AG04449 (cell line): ENCODE results near the gene ENPP3.
"Not testable (repeated sequence)": the region's sequence is repeated elsewhere in the genome, so short reads cannot be mapped to it uniquely, and the experiment has no call there.

ENCODE experiments used
- CTCF ChIA-PET: fragments of 350-600 bp; formaldehyde crosslinking; extraction: SDS; loops from one replicate; lab custom pipeline; 2021; ENCODE audit warnings: antibody characterized with exemption; lab: Yijun Ruan, JAX
- POLR2A ChIA-PET: fragments of 400-600, 350-600 bp; formaldehyde crosslinking; extraction: SDS; loops from one replicate; lab custom pipeline; 2020; ENCODE audit warnings: antibody characterized with exemption, inconsistent platforms; lab: Yijun Ruan, JAX
- DNase-seq: peaks from one replicate; pipeline ENCODE4 v3.0.0-alpha.2; 2010; ENCODE audit warnings: low read depth, low spot score
- H3K4me3 ChIP-seq: 2 replicates; pipeline ENCODE4 v1.5.1; 2011; ENCODE audit warnings: low read depth, mild to moderate bottlenecking, control low read depth, low read length
- CTCF ChIP-seq: IDR thresholded peaks from one replicate; pipeline ENCODE4 v1.5.1; 2011; ENCODE audit warnings: mild to moderate bottlenecking, moderate library complexity, low read length, control low read depth, inconsistent platforms; ENCODE audit not compliant: insufficient read depth; ENCODE audit errors: missing control alignments

The ENPP3 gene

GRCh38 chr6:131747821-131748353 is 110.8 kb downstream of the ENPP3 start:
- POLR2A ChIA-PET, result no interaction called here
- H3K4me3 ChIP-seq, result no peak overlapping the region
- CTCF ChIA-PET, result no interaction called here
- no peak for TF ChIP-seq CTCF
- DNase-seq, result no peak

DNA sequence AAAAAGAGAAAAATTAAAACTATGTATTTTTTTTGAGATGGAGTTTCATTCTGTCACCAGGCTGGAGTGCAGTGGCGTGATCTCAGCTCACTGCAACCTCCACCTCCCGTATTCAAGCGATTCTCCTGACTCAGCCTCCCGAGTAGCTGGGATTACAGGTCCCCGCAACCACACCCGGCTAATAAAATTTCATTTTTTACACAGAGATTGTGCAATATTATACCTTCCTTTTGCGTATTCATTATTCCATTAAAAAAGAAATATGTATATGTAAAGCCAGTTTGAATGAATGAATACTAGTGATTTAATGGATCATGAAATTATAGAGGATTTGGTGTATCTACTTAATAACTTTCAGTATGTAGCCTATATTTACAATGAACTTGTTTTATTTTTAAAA is 111.9 kb downstream of the ENPP3 start:
- TF ChIP-seq CTCF, result no peak
- no peak overlapping the region for H3K4me3 ChIP-seq
- CTCF ChIA-PET, result no interaction called here
- POLR2A ChIA-PET, result no interaction called here
- no peak for DNase-seq

GRCh38 chr6:131751012-131751715 is 114.1 kb downstream of the ENPP3 start:
- DNase-seq, H3K4me3 ChIP-seq, CTCF ChIA-PET, POLR2A ChIA-PET: not testable (repeated sequence)

DNA sequence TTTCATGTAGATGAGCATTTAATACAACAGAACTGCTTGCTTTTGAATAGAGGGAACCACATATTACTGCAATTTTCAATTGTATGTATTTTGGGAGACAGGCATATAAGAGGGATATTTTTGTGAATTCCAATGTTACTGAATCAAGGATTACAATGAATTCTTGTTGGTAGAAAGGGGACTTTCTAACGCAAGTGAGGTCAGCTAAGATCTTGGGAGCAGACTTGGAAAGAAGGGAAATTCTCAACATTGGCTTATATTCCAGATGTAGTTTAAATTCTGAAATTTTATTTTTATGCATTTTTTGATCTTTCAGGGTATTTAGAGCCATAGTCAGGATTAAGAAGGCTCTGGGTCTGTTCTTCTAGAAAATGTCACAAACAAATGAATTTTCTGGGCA is 117.0 kb downstream of the ENPP3 start:
- no peak for TF ChIP-seq CTCF
- H3K4me3 ChIP-seq, result no peak overlapping the region
- ChIA-PET CTCF (interaction anchor here (1.1 kb wide), 1 partner anchor 156 kb away, joined by 3 read pairs; no protein-coding TSS in a partner anchor), POLR2A (no interaction called here)
- DNase-seq, result peak; percentile 70

DNA sequence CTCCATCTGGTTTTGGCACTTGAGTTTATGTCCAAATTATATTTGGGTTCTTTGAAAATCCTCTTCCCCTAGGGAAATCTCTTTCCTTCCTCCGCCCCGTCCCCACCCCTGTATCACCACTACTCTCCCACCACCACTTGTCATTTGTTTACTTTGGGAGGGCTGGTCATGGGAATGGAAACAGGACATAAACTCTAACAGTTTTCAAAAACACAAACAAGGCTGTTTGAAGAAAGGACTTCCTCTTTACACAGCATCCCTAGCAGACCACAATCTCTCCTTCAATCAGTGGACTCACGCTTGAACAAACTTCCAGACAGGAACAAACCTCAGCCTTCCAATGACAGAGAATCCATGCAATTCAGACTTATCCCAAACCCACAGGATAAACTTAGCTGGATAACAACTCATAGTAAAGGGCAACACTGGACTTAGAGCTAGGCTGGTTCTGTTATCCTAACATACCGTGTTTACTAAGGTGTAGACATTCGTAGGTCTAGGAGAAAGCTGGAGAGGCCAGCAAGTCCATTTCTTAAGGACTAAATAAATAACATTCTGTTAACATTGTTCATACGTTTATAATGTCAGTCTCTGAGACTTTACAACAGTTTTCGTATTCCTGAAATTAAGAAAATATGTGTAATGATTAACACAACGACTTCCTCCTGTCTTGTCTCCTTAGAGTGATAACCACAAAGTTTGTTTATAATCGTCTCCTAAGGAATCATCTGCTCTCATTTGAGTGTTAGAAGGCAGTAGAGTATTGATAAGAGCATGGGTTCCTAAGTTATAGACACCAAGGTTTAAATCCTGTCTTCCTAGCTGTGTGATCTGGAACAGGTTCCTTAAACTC is 117.8 kb downstream of the ENPP3 start:
- CTCF ChIA-PET, result no interaction called here
- no peak for DNase-seq
- no peak overlapping the region for H3K4me3 ChIP-seq
- POLR2A ChIA-PET, result no interaction called here
- TF ChIP-seq CTCF, result no peak

DNA sequence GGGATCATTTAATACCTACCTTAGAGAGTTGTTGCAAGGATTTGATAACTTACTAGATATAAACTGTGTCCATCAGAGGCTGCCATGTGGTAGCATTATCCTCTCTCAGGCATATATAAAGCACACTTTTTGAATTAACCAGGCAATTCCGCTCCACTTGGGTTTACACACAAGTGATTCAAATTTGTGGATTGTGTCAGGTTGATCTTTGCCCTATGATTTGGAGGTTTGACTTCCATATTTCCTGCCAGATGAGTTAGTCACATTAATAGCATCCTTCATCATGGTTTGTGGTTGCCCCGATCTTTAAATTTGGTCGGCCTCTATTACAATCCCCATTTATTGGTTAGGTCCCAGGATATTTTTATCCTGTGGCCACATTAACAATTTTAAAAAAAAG is 118.5 kb downstream of the ENPP3 start:
- no peak for TF ChIP-seq CTCF
- CTCF ChIA-PET, result interaction anchor here (0.7 kb wide), 1 partner anchor 60 kb away, joined by 4 read pairs; no protein-coding TSS in a partner anchor
- H3K4me3 ChIP-seq, result no peak overlapping the region
- POLR2A ChIA-PET, result no interaction called here
- DNase-seq, result peak; percentile 85
